Stimulated activated CD4-positive, alpha-beta T cell treated with anti-CD3 and anti-CD28 coated beads, Interleukin-4, amount 100 ng/mL, for 24 hours (primary cell): ENCODE data around the gene SIPA1.
"Not testable (repeated sequence)": the region's sequence is repeated elsewhere in the genome, so short reads cannot be mapped to it uniquely, and the experiment has no call there.

Experiments used
- DNase-seq: peaks from one replicate; pipeline ENCODE4 v3.0.0-alpha.2; 2020

SIPA1 gene

DNA sequence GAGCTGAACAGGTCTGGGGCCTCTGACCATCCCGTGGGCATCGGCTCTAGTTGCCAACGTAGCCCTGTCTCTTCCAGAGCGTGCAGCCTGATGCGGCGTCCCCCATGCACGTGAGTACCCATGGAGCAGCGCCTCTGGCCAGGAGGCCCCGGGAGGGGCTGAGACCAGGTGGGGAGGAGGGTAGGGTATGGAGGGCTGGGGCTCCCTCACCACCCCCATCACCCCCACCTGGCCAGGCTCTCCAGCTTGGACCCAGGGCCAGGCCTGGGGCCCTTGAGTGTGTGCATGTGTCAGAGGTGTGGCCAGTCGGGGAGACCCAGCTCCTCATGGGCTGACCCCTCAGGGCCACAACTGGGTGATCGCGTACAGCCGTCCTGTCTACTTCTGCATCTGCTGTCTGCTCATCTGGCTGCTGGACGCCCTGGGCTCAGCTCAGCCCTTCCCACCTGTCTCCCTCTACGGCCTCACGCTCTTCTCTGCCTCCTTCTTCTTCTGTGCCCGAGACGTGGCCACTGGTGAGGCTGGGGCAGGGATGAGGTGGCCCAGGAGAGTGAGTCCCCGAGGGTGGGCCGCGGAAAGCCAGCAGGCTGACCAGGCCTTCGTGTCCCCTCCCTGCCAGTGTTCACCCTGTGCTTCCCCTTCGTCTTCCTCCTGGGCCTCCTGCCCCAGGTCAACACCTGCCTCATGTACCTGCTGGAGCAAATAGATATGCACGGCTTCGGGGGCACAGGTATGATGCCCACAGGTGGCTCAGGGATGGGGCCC, 13.9 kb upstream of the SIPA1 start:
- no peak for DNase-seq

DNA sequence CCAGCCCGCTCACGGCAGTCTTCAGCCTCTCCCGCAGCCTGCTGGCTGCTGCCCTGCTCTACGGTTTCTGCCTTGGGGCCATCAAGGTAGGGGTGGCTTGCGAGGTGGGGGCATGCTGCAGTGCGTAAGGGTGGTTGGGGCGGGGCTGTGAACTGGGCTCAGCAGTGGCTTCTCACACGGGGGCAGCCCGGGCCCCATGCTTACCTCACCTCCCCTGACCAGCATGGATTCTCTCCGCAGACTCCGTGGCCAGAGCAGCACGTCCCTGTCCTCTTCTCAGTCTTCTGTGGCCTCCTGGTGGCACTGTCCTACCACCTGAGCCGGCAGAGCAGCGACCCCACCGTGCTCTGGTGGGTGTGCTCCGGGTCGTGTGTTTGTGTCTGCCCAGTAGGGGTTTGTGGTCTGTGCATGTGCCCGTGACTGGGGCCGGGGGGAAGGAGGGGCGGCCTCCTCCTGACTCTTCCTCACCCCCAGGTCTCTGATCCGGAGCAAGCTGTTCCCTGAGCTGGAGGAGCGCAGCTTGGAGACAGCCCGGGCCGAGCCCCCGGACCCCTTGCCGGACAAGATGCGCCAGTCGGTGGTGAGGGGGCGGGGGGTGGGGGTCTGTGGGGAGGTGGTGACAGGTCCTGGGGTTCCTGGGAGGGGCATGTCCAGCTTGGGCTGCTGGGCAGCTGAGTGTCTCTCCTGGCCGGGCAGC, 12.8 kb upstream of the SIPA1 start:
- no peak for DNase-seq

DNA sequence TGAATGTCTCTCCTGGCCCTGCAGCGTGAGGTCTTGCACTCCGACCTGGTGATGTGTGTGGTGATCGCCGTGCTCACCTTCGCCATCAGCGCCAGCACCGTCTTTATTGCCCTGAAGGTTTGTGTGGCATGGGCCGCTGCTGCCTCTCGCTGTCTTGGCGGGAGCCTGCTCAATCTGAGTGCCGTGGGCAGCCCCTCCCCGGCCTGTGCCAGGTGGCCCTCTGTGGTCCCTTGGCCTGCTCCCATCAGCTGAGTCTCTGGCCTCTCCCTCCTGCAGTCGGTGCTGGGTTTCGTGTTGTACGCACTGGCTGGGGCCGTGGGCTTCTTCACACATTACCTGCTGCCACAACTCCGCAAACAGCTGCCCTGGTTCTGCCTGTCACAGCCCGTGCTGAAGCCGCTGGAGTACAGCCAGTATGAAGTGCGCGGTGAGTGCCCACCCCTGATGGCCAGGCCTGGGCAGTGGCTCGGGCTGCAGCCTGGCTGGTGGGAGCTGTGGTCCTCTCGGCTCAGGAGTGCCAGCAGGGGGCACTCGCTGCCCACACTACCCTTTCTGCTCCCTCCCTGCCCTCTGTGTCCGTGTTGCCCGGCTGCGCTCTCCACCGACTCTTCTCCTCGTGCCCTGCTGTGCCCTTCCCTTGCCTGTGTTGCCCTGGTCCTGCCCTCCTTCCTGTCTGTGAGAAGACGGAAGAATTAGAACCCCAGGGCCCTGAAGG, 12.1 kb upstream of the SIPA1 start:
- DNase-seq = peak; percentile 46

DNA sequence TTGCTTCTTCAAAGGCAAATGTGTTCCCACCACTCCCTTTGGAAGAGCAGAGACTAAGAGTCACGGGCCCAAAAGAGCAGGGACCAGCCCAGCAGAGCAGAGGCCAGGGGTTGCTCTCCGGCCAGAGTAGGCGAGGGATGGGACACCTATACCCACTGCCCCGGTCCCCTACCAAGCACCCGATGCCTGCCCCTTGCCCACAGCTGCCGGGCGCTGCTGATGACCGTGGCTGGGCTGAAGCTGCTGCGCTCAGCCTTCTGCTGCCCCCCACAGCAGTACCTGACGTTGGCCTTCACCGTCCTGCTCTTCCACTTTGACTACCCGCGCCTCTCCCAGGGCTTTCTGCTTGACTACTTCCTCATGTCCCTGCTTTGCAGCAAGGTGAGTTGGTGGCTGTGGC, 10.7 kb upstream of the SIPA1 start:
- no peak for DNase-seq

DNA sequence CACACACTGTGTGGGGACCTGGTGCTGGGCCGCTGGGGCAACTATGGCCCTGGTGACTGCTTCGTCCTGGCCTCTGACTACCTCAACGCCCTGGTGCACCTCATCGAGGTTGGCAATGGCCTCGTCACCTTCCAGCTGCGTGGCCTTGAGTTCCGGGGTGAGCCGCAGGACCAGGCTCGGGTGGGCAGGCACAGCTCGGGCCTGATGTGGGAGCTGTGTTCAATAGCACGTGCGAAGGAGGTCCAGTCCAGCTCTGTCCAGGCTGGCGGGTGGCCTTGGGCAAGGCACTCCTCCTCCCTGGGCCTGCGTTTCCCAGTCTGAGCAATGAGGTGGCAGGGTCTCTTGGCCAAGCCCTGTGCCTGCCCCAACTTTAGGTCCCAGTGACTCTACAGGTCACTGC, 8.3 kb upstream of the SIPA1 start:
- no peak for DNase-seq

DNA sequence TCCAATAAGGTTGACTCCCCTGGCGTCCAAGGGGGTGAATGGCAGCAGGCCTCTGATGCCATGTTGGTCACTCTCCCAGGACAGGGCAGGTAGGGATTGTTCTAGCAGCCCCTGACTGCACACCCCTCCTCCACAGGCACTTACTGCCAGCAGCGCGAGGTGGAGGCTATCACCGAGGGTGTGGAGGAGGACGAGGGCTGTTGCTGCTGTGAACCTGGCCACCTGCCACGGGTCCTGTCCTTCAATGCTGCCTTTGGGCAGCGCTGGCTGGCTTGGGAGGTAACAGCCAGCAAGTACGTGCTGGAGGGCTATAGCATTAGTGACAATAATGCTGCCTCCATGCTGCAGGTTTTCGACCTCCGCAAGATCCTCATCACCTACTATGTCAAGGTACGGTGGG, 7.7 kb upstream of the SIPA1 start:
- no peak for DNase-seq

DNA sequence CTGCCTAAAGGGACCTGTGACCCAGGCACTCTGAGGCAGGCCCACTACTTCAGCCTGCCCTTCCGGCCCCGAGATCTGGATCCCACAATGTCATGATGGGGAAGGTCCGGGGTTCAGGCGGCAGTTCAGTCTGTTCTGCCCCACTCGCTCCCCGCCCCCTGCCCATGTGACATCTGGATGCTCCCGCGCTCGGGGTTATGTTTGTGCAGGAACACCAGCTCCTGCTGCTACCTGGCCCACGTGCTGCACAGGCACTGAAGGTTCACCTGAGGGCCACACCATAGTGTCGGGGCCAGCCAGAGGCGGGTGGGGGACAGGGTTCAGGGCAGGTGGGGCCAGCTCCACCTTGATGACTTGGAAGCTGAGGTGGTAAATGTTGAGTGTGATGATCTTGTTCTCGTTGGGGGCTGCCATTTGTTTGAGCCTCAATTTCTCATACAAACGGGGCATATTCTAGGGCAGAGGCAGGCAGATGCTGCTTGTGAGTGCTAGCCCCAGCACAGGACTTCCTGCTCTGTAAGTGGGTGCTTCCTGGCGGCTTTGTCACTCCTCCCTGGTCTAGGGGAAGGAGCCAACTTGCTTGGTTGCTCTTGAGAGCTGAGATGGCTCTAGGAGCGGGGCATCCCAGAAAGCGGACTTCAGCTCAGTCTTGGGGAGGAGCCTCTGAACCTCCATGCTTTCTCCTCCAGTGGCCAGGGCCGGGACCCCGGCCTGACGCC, 4.4 kb upstream of the SIPA1 start:
- DNase-seq = no peak

DNA sequence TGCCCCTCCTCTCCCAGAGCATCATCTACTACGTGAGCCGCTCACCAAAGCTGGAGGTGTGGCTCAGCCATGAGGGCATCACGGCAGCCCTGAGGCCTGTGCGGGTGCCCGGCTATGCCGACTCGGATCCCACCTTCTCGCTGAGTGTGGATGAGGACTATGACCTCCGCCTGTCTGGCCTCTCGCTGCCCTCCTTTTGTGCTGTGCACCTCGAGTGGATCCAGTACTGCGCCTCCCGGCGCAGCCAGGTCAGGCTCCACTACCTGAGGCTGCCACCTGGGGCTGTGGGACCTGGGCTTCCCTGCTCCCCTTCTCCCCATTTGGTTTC, 3.8 kb upstream of the SIPA1 start:
- no peak for DNase-seq

DNA sequence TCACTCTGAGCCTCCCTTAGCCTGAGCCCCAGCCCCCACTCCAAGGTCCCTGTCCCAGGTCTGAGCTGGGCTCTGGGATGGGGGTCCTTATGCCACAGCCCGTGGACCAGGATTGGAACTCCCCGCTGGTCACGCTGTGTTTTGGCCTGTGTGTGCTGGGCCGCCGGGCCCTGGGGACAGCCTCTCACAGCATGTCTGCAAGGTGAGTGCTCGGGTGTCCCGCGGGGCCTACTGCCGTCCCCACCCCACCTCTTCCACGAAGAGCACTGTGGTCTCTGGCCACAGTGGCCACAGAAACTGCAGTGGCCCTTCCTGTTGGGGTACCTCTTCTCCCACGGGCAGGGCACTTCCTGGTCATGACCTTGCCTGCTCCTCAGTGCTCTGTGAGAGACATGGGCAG, 3.5 kb upstream of the SIPA1 start:
- no peak for DNase-seq

DNA sequence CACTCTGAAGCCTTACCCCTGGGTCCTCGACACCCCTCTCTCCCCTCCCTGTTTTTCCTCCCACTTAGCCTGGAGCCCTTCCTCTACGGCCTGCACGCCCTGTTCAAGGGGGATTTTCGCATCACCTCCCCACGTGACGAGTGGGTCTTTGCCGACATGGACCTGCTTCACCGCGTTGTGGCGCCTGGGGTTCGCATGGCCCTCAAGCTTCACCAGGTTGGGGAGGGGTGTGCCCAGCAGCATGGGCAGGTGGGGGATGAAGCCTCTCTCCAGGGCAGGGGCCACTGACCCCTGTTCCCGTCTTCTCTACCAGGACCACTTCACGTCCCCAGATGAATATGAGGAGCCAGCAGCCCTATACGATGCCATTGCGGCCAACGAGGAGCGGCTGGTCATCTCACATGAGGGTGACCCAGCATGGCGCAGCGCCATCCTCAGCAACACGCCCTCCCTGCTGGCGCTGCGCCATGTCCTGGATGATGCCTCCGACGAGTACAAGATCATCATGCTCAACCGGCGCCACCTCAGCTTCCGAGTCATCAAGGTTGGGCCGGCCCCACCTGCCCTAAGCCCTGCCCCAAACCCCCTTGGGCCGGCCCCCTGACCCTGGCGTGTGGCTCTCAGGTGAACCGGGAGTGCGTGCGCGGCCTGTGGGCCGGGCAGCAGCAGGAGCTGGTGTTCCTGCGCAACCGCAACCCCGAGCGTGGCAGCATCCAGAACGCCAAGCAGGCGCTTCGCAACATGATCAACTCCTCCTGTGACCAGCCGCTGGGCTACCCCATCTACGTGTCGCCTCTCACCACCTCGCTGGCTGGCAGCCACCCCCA, 2.8 kb upstream of the SIPA1 start:
- DNase-seq = no peak

DNA sequence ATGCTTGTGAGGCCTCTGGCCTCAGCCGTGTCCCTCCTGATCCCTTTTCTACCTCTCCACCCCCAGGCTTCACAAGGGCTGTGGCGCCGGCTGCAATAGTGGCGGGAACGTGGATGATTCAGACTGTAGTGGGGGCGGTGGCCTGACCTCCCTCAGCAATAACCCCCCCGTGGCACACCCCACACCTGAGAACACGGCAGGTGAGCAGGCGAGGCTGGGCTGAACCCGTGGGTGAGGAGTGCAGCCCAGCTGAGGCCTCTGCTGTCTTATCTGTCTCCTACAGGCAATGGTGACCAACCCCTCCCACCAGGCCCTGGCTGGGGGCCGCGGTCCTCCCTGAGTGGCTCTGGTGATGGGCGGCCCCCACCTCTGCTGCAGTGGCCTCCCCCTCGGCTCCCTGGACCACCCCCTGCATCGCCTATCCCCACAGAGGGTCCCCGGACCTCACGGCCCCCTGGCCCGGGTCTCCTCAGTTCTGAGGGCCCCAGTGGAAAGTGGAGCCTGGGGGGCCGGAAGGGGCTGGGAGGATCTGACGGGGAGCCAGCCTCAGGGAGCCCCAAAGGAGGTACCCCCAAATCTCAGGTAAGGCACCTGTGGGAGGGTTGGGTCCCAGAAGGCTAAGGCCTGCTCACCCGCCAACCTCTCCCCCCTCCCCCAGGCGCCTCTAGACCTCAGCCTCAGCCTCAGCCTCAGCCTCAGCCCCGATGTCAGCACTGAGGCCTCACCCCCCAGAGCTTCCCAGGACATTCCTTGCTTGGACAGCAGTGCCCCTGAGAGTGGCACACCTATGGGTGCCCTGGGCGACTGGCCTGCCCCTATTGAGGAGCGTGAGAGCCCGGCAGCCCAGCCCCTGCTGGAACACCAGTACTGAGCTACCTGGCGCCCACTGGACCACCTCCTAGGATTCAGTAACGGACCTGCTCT, 1.5 kb upstream of the SIPA1 start:
- DNase-seq = no peak

DNA sequence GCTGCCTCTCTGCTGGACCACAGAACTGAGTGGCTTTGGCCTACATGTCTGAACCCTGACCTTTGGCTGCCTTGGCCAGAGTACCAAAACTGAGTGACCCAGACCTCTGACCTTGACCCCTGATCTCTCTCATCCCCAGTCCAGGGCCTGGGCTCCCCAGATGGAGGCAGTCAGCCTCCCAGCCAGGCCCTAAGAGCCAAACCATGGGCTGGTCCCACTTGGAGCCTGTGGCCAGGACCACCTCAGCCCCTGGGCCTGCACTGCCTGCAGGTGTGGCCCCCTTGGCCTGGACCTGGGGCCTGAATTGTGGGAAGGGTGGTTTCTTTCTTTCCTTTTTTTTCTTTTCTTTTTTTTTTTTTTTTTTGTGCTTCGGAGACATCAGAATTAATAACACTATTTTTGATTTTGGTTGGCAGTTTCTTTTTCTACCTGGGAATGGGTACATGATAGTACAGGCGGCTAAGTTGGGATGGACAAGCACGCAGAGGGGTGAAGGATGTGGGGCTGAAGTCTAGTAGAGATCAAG, 806 bp upstream of the SIPA1 start:
- DNase-seq = no peak

DNA sequence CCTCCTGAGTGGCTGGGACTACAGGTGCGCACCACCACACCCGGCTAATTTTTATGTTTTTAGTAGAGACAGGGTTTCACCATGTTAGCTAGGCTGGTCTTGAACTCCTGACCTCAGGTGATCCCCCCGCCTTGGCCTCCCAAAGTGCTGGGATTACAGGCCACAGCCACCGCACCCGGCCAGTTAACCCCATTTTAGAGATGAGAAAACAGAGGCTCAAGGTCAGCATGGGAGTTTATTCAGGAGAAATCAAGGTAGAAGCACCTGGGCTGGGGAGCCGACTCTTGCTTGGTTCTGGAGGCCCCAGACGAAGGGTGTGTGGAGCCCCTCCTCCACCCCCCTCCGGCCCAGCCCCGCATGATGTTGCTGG, 1.3 kb downstream of the SIPA1 start:
- DNase-seq = not testable (repeated sequence)

DNA sequence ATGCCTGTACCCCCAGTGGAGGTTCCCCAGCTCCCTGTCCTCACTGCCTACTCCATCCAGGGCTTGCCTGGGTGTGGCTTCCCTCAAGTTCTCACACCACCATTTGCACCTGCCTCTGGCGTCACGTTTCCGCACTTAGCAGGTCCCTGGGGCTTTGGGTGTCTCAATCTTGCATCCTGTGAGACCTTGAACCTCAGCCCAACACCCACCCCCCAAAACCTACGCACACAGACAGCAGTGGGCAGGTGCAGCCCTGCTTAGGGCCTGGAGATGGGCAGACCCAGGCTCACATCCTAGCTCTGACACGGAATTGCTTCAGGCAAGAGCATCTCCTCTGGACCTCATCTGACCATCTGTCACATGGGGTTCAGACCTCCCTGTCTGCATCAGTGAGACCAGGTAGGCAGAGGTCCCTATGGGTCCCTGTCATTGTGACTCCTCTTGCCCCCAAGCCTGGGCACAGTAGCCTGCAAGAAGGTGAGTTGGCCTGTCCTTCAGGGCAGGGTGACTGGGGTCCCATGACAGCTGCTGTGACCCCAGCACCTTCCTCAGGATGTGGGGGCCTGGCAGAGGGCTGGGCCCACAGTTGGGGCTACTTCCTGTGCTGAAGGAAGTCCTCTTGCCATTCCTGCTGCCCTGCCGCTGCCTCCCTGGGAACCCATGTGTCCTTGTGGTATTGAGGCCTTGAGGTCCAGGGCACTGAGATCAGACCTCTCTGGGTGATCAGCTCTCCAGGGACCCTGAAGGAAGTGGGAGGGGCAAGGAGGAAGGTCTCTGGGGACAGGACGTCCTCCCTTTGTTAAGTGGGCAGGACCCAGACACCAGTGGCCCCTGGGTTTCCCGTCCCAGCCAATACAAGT, 2.0 kb downstream of the SIPA1 start:
- DNase-seq = peak; percentile 38

DNA sequence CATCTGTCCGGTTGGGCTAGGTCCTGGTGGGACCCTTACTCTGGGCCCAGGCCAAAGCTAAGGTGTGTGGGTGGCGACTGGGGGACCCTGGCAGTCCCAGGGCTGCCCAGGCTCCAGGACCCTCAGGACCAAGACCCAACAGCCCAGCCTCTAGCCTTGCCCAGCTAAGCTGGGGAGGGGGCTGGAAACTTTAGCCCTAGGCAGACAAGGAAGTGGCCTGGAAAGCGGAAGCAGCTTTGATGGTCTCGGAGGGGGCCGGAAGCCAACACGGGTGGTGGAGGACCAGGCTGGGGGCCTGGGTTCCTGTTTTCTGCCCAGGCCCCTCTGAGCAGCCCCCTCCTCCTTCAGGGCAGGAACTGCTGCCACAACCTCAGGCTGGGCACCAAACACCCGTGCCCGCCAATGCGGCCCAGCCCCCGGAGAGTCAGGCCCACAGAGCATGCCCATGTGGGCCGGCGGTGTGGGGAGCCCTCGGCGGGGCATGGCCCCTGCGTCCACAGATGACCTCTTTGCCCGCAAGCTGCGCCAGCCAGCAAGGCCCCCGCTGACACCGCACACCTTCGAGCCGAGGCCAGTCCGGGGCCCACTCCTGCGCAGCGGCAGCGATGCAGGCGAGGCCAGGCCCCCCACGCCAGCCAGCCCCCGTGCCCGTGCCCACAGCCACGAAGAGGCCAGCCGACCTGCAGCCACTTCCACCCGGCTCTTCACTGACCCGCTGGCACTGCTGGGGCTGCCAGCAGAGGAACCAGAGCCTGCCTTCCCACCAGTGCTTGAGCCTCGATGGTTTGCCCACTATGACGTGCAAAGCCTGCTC, 2.8 kb downstream of the SIPA1 start:
- peak; percentile 48 for DNase-seq

DNA sequence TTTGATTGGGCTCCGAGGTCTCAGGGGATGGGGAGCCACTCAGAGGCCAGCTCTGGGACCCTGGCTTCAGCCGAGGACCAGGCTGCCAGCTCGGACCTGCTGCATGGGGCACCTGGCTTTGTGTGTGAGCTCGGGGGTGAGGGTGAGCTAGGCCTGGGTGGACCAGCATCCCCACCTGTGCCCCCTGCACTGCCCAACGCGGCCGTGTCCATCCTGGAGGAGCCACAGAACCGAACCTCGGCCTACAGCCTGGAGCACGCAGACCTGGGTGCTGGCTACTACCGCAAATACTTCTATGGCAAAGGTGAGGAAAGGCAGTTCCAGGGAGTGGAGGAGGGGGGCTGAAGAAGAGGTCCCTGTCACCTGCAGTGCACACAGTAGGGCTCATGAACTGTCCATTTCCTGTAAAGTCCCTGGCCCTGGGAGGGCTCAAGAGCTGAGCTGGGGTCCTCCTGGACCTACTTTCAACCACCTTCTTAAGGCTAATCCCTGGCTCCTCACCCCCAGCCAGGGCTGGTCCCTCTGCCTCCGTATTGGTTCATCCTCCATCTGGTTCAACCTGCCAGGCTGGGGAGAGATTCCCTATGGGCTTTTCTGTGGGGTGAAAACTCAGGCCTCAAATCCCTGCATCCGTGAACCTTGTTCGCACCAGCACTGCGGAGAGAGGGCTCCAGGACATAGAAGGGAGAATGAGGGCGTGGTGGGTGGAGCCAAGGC, 3.6 kb downstream of the SIPA1 start:
- DNase-seq = no peak

DNA sequence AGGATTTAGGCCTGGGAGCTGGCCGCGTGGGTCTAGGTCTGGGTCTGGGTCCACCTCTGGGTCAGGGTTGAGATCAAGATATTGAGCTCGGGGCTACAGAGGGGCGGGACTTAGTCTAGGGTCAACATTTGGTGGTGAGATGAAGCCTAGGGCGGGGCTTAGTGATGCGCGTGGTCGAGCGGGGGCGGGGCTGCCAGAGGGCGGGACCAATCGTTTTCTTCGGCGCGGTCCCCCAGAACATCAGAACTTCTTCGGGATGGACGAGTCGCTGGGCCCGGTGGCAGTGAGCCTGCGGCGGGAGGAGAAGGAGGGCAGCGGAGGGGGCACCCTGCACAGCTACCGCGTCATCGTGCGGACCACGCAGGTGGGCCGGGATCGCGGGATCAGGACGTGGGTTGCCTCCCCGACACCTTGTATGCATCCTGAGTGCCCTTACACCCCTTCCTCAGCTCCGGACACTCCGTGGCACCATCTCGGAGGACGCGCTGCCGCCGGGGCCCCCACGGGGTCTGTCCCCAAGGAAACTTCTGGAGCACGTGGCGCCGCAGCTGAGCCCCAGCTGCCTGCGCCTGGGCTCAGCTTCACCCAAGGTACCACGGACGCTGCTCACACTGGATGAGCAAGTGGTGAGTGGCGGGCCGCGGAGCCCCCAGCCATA, 4.2 kb downstream of the SIPA1 start:
- DNase-seq = no peak

DNA sequence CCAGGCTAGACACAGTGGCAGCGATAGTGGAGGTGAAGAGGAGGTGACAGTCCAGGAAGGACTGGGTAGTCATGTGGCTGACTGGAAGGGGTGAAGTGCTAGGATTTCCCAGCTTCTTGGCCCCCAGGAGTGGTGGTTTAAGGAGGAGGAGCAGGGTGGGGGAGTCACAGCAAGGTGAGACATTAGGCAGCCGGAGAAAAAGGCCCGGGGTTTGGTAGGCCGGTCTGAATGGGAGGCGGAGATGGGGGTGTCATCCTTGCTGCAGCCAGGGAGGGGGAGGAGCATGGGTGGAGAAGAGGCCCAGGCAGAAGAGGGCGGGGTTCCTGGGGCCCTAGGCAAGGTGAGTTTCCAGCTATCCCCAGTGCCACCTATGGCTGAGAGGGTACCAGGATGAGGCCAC, 6.1 kb downstream of the SIPA1 start:
- DNase-seq = no peak
